ENCODE measurements around the gene SNAI3. TPM values are rescaled to one million over a fixed set of nuclear protein-coding genes. Genes with fewer than 3 reads are reported as not detected.

SNAI3 gene
- total and polyA plus RNA-seq, 2 of the 4 experiments (the other 2 are of a cell fraction) = 0.21 TPM; not detected in 1

DNA sequence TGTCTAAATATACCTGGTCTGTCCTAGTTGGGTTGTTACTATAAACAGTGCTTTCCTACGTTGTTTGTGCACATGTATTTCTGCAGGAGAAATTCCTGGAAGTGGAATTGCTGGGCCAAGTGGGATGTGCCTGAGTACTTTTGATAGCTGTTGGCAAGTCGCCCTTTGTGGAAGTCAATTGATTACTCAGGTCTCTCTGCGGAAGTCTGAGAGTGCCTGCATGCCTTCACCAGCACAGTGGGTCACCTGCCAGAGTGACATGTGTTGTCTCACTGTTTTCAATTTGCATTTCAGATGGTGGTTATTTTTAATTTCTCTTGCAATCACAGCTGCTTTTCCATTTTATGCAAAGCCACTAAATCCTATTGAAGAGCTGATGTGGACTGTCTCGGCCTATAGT is 21.2 kb downstream of the SNAI3 start:
- no peak overlapping the region for H2BK15ac ChIP-seq (ENCODE audit: low read depth, low read length)
- no CpG with 5 or more reads among the region's 4 CpGs for WGBS, 2 experiments (ENCODE audit: extremely low coverage in 2 of 2, insufficient read length in 1 of 2)
- H3K14ac ChIP-seq (replicated peaks; ENCODE audit: low read depth, low read length) = no peak overlapping the region
- ChIA-PET CTCF (no interaction called here), POLR2A (ENCODE audit: unreplicated experiment) (no interaction called here)
- no peaks in the 10 kb centered on the region for H4K20me1 ChIP-seq (ENCODE audit: insufficient read depth, low read length)
- H3K27me3 ChIP-seq (ENCODE audit: control insufficient read depth, insufficient read depth, low read length) = no peaks in the 10 kb centered on the region
- no peak for ATAC-seq (ENCODE audit: low read depth)
- H2AK5ac ChIP-seq (ENCODE audit: low read depth, low read length) = no peak overlapping the region
- H2BK20ac ChIP-seq (ENCODE audit: low read depth, low read length) = no peak overlapping the region
- H2AK9ac ChIP-seq (replicated peaks; ENCODE audit: low read depth, low read length, poor library complexity) = no peak overlapping the region
- BruUV-seq (replicated peaks) = no TSS peak
- no peak overlapping the region for H4K8ac ChIP-seq (ENCODE audit: low read depth in 2 of 2, low read length in 2 of 2)
- no peak overlapping the region for H3K56ac ChIP-seq (ENCODE audit: extremely low read depth, insufficient read depth, low read length)
- dilution Hi-C loops (cut with HindIII; ENCODE audit: low sequenced_read_pairs, unreplicated experiment) = no loop called here
- H3K23ac ChIP-seq (ENCODE audit: low read depth, low read length) = no peak overlapping the region
- no peak overlapping the region for H3K4me3 ChIP-seq (ENCODE audit: insufficient read depth, low read depth, low read length)
- no peak overlapping the region for H3K18ac ChIP-seq (ENCODE audit: low read depth, low read length)
- no peak overlapping the region for H2AFZ ChIP-seq (replicated peaks; ENCODE audit: low read length, poor library complexity)
- no peaks in the 10 kb centered on the region for H3K9me1 ChIP-seq (ENCODE audit: insufficient read depth, low read length)
- H3K4ac ChIP-seq (ENCODE audit: low read depth, low read length) = no peak overlapping the region
- in situ Hi-C loops (cut with MboI; ENCODE audit: low sequenced_read_pairs) = no loop called here
- no peak overlapping the region for H4K91ac ChIP-seq (ENCODE audit: insufficient read depth, low read depth, low read length)
- H3K4me1 ChIP-seq (ENCODE audit: control insufficient read depth, insufficient read depth, low read length) = no peaks in the 10 kb centered on the region
- H3K36me3 ChIP-seq (ENCODE audit: control insufficient read depth, insufficient read depth, low read length) = peaks cover 2% of the 10 kb centered on the region; the same call in 1 of the 2 replicates
- no peak for DNase-seq
- intact Hi-C loops (cut with micrococcal nuclease) = no loop called here
- H3K4me2 ChIP-seq (ENCODE audit: low read depth, low read length) = no peak overlapping the region
- no peaks in the 10 kb centered on the region for H3K9me3 ChIP-seq (ENCODE audit: control insufficient read depth, insufficient read depth, low read length)
- H3K27ac ChIP-seq (ENCODE audit: insufficient read depth, low read length) = no peak overlapping the region
- H3K9ac ChIP-seq (ENCODE audit: low read depth, low read length) = no peak overlapping the region
- no peak overlapping the region for H2BK120ac ChIP-seq (ENCODE audit: low read depth, low read length)
- H3K79me1 ChIP-seq (ENCODE audit: low read depth in 1 of 2, low read length in 2 of 2) = peaks cover 16 to 23% of the 10 kb centered on the region in 2 experiments
- no peak overlapping the region for H2BK5ac ChIP-seq (ENCODE audit: low read depth, low read length, poor library complexity, severe bottlenecking)
- no peak for TF ChIP-seq SMC3 (IDR thresholded peaks at IDR 0.05; ENCODE audit: low read depth, low read length)
- TF ChIP-seq CTCF (conservative IDR thresholded peaks at IDR 0.05; ENCODE audit: low read depth, low read length) = no peak
- no peak for TF ChIP-seq ELK1 (IDR thresholded peaks at IDR 0.05; ENCODE audit: borderline replicate concordance, low read depth, low read length)
- no peak for TF ChIP-seq MAFK (IDR thresholded peaks at IDR 0.05; ENCODE audit: low read depth, low read length)
- no peak for TF ChIP-seq MXI1 (IDR thresholded peaks at IDR 0.05; ENCODE audit: borderline replicate concordance, low read depth, low read length)
- TF ChIP-seq CHD1 (IDR thresholded peaks at IDR 0.05; ENCODE audit: low read depth, low read length) = no peak
- no peak overlapping the region for H4K5ac ChIP-seq (ENCODE audit: low read depth, low read length)

Measured in IMR-90 (cell line).